ENCODE data around the gene SLIT3.

The SLIT3 gene

GRCh38 chr5:168675883-168676408, 625.0 kb downstream of the SLIT3 start:
- DNase-seq: no peak

GRCh38 chr5:168674893-168675482, 626.0 kb downstream of the SLIT3 start:
- DNase-seq: no peak

DNA sequence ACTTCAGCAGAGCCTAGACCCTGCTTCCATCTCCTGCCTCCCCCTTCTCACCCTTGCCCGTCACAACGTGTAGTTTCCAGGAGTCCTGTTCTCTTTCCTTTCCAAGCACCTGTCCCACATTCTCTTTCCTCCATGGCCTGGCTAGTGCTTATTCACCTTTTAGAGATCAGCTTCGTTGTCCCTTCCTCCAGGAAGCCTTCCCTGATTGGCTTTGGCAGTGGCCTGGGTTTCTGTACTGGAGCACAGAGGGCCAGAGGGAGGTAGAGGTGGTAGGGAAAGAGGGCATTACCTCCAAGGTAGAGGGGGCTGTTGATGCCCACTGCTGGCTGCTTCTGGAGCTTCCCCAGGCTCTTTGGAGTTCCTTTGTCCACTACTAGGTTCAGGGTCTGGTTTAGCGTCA, 628.1 kb downstream of the SLIT3 start:
- DNase-seq: no peak

- DNase-seq: no peak
Measured at GRCh38 chr5:168672016-168672415, 628.9 kb downstream of the SLIT3 start.

GRCh38 chr5:168670881-168671575, 629.9 kb downstream of the SLIT3 start:
- DNase-seq: no peak

DNA sequence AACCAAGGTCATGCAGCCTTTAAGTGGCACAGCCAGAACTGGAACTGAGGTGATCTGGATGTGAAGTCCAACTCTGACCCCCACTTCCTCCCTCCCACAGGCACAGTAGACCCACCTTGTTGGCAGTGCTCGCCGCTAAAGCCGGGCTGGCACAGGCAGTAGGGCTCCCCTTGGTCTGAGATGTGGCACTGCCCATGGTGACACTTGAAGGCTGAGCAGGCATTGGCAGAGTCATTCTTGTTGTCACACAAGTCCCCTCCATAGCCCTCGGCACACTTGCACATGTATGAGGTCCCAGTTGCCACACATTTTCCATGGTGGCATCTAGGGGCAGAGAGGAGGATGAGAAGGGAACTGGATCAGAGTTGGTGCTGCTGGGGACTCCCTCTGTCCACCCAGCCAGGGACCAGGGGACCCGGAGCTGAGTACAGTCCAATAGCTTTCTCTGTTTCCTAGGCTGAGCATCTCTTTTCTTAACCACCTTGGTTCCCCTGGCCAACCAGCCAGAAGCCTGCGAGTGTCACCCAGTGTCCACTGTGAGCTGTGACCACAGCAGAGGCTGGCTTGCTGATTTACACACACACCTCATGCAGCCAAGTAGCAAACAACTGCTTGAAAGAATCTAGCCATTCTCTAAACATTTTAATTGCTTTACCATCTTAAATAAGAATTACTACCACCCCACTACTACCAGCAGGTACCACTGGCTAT, 631.1 kb downstream of the SLIT3 start:
- no peak for DNase-seq

- no peak for DNase-seq
Measured at GRCh38 chr5:168669156-168669555, 631.8 kb downstream of the SLIT3 start.

- no peak for DNase-seq
Measured at GRCh38 chr5:168668078-168668477, 632.9 kb downstream of the SLIT3 start.

- DNase-seq: no peak
Measured at GRCh38 chr5:168667301-168667840, 633.6 kb downstream of the SLIT3 start.

DNA sequence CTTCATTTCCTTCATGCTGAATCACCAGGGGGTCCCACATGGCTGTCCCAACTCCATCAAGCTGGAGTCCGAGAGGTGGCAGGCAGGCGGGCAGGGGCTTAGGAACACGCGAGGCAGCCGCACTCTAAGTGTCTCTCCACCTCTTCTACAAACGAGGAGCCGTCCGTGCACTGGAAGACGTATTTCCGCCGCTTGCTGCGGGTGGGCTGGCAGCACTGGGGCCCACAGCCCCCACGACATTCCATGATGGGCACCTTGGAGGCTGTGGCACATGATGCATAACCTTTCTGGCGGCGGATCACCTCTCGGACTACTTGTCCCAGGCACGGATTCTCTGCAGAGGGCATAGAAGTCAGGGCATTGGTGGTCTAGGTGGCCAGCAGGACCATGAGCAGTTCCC, 634.6 kb downstream of the SLIT3 start:
- DNase-seq: no peak

GRCh38 chr5:168663276-168664004, 637.5 kb downstream of the SLIT3 start:
- DNase-seq: no peak

DNA sequence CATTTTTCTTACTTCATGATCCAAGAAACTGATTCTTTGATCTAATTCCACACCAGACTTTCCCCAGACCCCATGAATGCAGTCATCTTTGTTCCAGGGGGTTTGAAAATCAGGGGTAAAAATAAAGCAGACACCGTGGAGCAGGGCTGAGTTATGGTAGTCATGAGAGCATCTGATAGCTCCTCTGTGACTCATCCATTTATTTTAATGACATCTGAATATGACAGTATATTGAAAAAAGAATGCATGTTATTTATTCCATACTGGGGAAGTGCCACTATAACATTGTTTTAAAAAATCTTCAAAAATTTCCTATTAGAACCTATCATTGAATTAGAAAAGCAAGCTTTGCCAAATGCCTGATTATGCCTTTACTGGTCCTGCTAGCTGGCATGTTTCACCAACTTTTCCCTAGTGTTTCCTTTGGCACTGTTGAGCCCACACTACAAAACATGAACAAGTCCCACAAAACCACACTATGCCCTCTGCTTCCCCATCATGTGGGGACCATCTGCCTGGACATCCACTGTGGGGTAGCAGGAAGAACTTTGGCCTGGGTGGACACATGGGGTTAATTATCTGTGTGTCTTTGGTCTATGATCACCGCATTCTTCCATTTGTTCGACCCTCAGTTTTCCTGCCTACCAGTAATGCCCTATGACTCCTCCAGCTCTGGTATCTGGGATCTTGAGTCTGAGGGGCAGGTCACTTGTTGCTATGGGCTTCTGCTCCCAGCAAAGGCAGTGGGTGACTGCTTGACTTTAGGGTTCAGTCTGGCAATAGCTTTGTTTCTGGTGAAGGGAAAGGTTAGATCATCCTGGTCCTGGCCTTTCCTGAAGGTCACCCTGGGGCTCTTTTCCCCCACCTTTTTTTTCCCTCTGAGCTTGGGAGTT, 639.1 kb downstream of the SLIT3 start:
- no peak for DNase-seq

GRCh38 chr5:168660691-168661090, 640.2 kb downstream of the SLIT3 start:
- no peak for DNase-seq

DNA sequence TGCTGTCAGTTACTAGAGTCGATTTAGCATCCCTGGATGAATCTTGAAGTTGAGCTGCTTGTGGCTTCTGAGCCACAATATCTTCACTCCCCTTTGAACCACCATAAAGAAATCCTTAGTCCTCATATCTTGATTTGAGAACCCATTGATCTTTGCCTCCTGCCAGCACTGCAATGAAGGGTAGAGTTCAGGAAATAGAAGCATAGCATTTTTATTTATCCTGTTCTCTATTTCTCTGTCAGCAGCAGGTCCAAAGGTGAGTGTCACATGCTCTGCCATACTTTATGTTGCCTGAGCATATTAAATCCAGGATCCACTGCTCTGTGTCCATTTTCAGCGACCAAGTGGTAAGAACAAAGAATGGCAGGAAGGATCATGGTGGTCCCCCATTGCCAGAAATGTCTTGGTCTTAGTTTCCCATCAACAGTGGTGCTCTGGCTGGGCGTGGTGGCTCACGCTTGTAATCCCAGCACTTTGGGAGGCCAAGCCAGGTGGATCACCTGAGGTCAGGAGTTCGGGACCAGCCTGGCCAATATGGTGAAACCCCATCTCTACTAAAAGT, 641.6 kb downstream of the SLIT3 start:
- DNase-seq: no peak

GRCh38 chr5:168658394-168658793, 642.5 kb downstream of the SLIT3 start:
- DNase-seq: no peak

- DNase-seq: no peak
Measured at GRCh38 chr5:168656633-168657032, 644.3 kb downstream of the SLIT3 start.

GRCh38 chr5:168655316-168655715, 645.6 kb downstream of the SLIT3 start:
- no peak for DNase-seq

DNA sequence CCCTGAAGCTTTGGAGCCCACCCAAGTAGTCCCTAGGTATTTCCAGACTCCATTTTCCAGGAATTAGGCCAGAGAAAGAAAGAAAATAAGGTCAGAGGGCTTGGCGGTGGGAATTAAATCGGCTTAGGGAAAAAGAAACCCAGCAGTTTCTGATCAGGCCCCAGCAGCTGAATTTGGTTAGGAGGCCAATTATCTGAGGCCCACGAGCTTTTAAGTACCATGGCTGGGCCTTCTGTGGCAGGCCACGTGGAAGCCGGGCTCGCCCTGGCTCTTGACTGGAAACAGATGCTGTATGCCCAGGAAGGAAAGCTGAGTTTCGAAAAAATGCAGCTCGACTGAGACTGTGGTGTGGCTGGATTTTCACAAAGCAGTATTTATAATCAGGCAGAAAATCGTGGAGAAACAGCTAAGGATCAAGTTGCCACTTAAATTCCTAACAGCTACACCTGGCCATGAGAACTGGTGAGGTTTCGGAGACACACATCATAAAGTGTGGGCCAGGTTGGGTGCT, 646.7 kb downstream of the SLIT3 start:
- no peak for DNase-seq

DNA sequence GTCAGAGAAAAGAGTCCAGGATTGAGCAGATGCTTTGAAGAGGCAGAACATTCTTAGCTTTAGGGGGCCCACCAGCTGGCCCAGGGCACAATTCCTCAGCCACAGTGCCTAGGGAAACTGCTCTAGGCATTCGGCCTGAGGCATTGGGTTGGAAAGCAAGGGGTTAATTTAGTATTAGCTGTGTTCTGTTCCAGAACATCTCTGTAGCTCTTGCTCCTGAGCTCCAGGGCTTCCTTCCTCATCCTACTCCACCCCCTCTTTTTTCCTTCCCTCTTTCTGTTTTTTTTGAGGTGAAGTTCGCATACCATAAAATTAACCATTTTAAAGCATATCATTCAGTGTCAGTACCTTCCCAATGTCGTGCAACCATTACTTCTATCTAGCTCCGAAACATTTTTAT, 647.3 kb downstream of the SLIT3 start:
- no peak for DNase-seq

DNA sequence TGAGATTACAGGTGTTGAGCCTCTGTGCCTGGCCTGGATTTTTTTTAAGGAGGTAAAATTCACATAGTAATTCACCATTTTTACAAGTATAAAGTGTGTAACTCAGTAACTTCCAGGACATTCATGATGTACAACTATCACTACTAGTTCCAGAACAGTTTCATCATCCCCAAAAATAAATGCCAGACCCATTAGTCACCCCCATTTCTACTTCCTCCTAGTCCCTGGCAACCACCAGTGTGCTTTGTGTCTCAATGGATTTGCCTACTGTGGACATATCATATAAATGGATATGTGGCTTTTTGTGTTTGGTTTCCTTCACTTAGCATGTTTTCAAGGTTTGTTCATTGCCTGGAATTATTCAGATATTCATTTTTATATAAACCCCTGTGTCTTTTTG, 649.3 kb downstream of the SLIT3 start:
- no peak for DNase-seq

DNA sequence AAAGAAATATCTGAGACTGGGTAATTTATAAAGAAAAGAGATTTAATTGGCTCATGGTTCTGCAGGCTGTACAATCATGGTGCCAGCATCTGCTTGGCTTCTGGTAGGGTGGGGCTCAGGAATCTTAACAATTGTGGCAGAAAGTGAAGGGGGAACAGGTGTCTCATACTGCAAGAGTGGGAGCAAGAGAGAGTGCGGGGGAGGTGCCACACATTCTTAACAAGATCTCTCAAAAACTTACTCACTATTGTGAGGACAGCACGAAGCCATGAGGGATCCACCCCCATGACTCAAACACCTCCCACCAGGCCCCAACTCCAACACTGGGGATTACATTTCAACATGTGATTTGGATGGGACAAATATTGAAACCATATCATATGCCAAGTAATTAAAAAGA, 651.6 kb downstream of the SLIT3 start:
- no peak for DNase-seq

Data from NCI-H1048 (cell line).